H1 (cell line): ENCODE measurements around the gene C1QA. TPM values are rescaled to one million over a fixed set of nuclear protein-coding genes. Genes with fewer than 3 reads are reported as not detected.

ENCODE experiments used
- CTCF ChIA-PET: fragments of 300-600 bp; sonication (Branson Sonifier 250); formaldehyde crosslinking; loops from one replicate; lab custom pipeline; 2021; ENCODE audit not compliant: partially characterized antibody; lab: Charles Lee
- POLR2A ChIA-PET: fragments of 300-600 bp; sonication (Branson Sonifier 250); formaldehyde crosslinking; loops from one replicate; lab custom pipeline; 2021; ENCODE audit warnings: inconsistent platforms; ENCODE audit not compliant: partially characterized antibody; lab: Charles Lee
- DNase-seq, 2 experiments: peaks; one replicate each; pipeline versions ENCODE4 v3.0.0 to v3.0.0-alpha.2; 2010 to 2022; ENCODE audit warnings: low spot score in 2 of 2, low read depth in 1 of 2, mixed read lengths in 1 of 2
- FAIRE-seq: peaks from 2 replicates; lab custom pipeline; 2011; peaks lifted over from hg19 to GRCh38; lab: Jason Lieb, UNC
- H2AFZ ChIP-seq: 2 replicates; pipeline ENCODE4 v1.8.1; 2012; ENCODE audit warnings: low read length, inconsistent platforms
- H2AK5ac ChIP-seq: 2 replicates; pipeline ENCODE4 v1.6.1; 2013; ENCODE audit warnings: low read depth, low read length
- H2BK120ac ChIP-seq: replicated peaks from 2 replicates; pipeline ENCODE3; 2013; ENCODE audit warnings: low read depth, low read length, inconsistent platforms
- H2BK12ac ChIP-seq: 2 replicates; pipeline ENCODE4 v1.6.1; 2013; ENCODE audit warnings: low read depth, low read length
- H2BK15ac ChIP-seq: 2 replicates; pipeline ENCODE4 v1.6.1; 2013; ENCODE audit warnings: low read length
- H2BK20ac ChIP-seq: 2 replicates; pipeline ENCODE4 v1.6.1; 2013; ENCODE audit warnings: low read length
- H2BK5ac ChIP-seq: 2 replicates; pipeline ENCODE4 v1.6.1; 2013; ENCODE audit warnings: low read depth, low read length
- H3K14ac ChIP-seq: 2 replicates; pipeline ENCODE4 v1.6.1; 2013; ENCODE audit warnings: inconsistent platforms; ENCODE audit not compliant: insufficient read length
- H3K18ac ChIP-seq: 2 replicates; pipeline ENCODE4 v1.6.1; 2013; ENCODE audit warnings: low read length; ENCODE audit errors: extremely low read depth
- H3K23ac ChIP-seq: 2 replicates; pipeline ENCODE4 v1.6.1; 2013; ENCODE audit warnings: inconsistent platforms; ENCODE audit not compliant: insufficient read length
- H3K23me2 ChIP-seq: 2 replicates; pipeline ENCODE4 v1.6.1; 2013; ENCODE audit warnings: low read depth, low read length
- H3K27ac ChIP-seq: 2 replicates; pipeline ENCODE4 v1.6.1; 2011; ENCODE audit warnings: low read depth, low read length, inconsistent platforms
- H3K27me3 ChIP-seq, 4 experiments: replicated peaks in 1 of 4; 1 replicate in 1 of 4; 2 replicates in 3 of 4; pipeline versions ENCODE4 v1.6.1 to v1.8.1; 2011 to 2013; ENCODE audit warnings: low read length in 3 of 4, mild to moderate bottlenecking in 3 of 4, inconsistent platforms in 2 of 4, mixed read lengths in 2 of 4, moderate library complexity in 1 of 4; ENCODE audit not compliant: control insufficient read depth in 3 of 4, insufficient read depth in 3 of 4; ENCODE audit errors: extremely low read depth in 1 of 4
- H3K36me3 ChIP-seq, 4 experiments: 2 replicates each; pipeline versions ENCODE4 v1.6.1 to v1.8.1; 2011 to 2013; ENCODE audit warnings: mild to moderate bottlenecking in 4 of 4, low read length in 3 of 4, moderate library complexity in 2 of 4, control low read depth in 1 of 4, inconsistent platforms in 1 of 4; ENCODE audit not compliant: insufficient read depth in 4 of 4, control insufficient read depth in 2 of 4
- H3K4ac ChIP-seq: replicated peaks from 2 replicates; pipeline ENCODE3; 2013; ENCODE audit warnings: low read length, low read depth, mixed read lengths, inconsistent platforms; ENCODE audit not compliant: insufficient read length
- H3K4me1 ChIP-seq, 4 experiments: replicated peaks in 1 of 4; 1 replicate in 1 of 4; 2 replicates in 3 of 4; pipeline versions ENCODE4 v1.6.1 to v1.8.1; 2011 to 2013; ENCODE audit warnings: low read length in 3 of 4, inconsistent platforms in 2 of 4, mixed read lengths in 1 of 4; ENCODE audit not compliant: insufficient read depth in 4 of 4, control insufficient read depth in 3 of 4
- H3K4me2 ChIP-seq, 2 experiments: 2 replicates each; pipeline versions ENCODE4 v1.6.1 to v1.8.1; 2011 to 2013; ENCODE audit warnings: low read depth in 2 of 2, low read length in 2 of 2, control low read depth in 1 of 2, inconsistent platforms in 1 of 2, mild to moderate bottlenecking in 1 of 2; ENCODE audit not compliant: insufficient read depth in 1 of 2
- H3K4me3 ChIP-seq, 4 experiments: fragments of 200-600, 300-600 bp in 1 of 4; sonication (generic), shearing (Covaris generic), sonication (Bioruptor Twin) in 1 of 4; 2 replicates each; pipeline versions ENCODE4 v1.5.1 to v1.8.1; 2011 to 2016; ENCODE audit warnings: low read length in 4 of 4, low read depth in 3 of 4, control low read depth in 2 of 4, inconsistent platforms in 2 of 4, mild to moderate bottlenecking in 2 of 4, mixed read lengths in 1 of 4, moderate library complexity in 1 of 4; ENCODE audit not compliant: insufficient read depth in 2 of 4; ENCODE audit errors: extremely low read depth in 1 of 4
- H3K56ac ChIP-seq: replicated peaks from 2 replicates; pipeline ENCODE3; 2013; ENCODE audit warnings: low read depth, mild to moderate bottlenecking, mixed read lengths, low read length, inconsistent platforms; ENCODE audit not compliant: insufficient read length
- H3K79me1 ChIP-seq: 2 replicates; pipeline ENCODE4 v1.6.1; 2013; ENCODE audit warnings: low read depth, low read length, control low read depth
- H3K79me2 ChIP-seq, 2 experiments: 2 replicates each; pipeline versions ENCODE4 v1.6.1 to v1.8.1; 2012 to 2013; ENCODE audit warnings: low read length in 2 of 2, mild to moderate bottlenecking in 2 of 2, inconsistent platforms in 1 of 2; ENCODE audit not compliant: insufficient read depth in 2 of 2, control insufficient read depth in 1 of 2
- H3K9ac ChIP-seq, 4 experiments: replicated peaks in 1 of 4; 1 replicate in 1 of 4; 2 replicates in 3 of 4; pipeline versions ENCODE4 v1.6.1 to v1.8.1; 2011 to 2013; ENCODE audit warnings: low read depth in 3 of 4, low read length in 3 of 4, control low read depth in 2 of 4, mild to moderate bottlenecking in 2 of 4, moderate library complexity in 2 of 4, inconsistent platforms in 1 of 4; ENCODE audit errors: extremely low read depth in 1 of 4
- H3K9me3 ChIP-seq, 2 experiments: 2 replicates each; pipeline versions ENCODE4 v1.6.1 to v1.8.1; 2012 to 2013; ENCODE audit warnings: mild to moderate bottlenecking in 2 of 2, moderate library complexity in 2 of 2, control low read depth in 1 of 2, inconsistent platforms in 1 of 2, low read depth in 1 of 2, low read length in 1 of 2, mixed read lengths in 1 of 2; ENCODE audit not compliant: insufficient read depth in 2 of 2
- H4K20me1 ChIP-seq, 2 experiments: replicated peaks in 1 of 2; 2 replicates each; pipeline versions ENCODE3 to v1.8.1; 2011 to 2013; ENCODE audit warnings: inconsistent platforms in 2 of 2, low read length in 2 of 2, mild to moderate bottlenecking in 1 of 2; ENCODE audit not compliant: insufficient read depth in 2 of 2, control insufficient read depth in 1 of 2
- H4K5ac ChIP-seq: 2 replicates; pipeline ENCODE4 v1.6.1; 2013; ENCODE audit warnings: low read length, low read depth, mixed read lengths, inconsistent platforms; ENCODE audit not compliant: insufficient read length
- H4K8ac ChIP-seq: 2 replicates; pipeline ENCODE4 v1.8.0; 2013; ENCODE audit warnings: mild to moderate bottlenecking, moderate library complexity, low read length, inconsistent platforms; ENCODE audit not compliant: insufficient read depth; ENCODE audit errors: extremely low read depth
- H4K91ac ChIP-seq: replicated peaks from 2 replicates; pipeline ENCODE3; 2013; ENCODE audit warnings: low read length, mixed read lengths, inconsistent platforms; ENCODE audit not compliant: insufficient read length
- CTCF ChIP-seq, 3 experiments: IDR thresholded peaks; 1 replicate in 2 of 3; 2 replicates in 1 of 3; pipeline versions ENCODE4 v1.5.1 to v1.6.1; 2011; ENCODE audit warnings: low read length in 3 of 3, mild to moderate bottlenecking in 3 of 3, inconsistent platforms in 2 of 3, low read depth in 1 of 3, moderate library complexity in 1 of 3; ENCODE audit not compliant: insufficient read depth in 1 of 3; ENCODE audit errors: control extremely low read depth in 1 of 3
- KDM1A ChIP-seq: fragments of 200-600, 300-600 bp; sonication (generic); IDR thresholded peaks from 2 replicates; pipeline ENCODE4 v1.7.1; 2016; ENCODE audit warnings: mild to moderate bottlenecking, low read length, borderline replicate concordance
- WGBS, 2 experiments: shearing (Covaris generic) in 1 of 2; methylation state at CpG; one replicate each; pipeline versions ENCODE4 v1.1.6 to v1.1.7; 2013 to 2015; ENCODE audit warnings: low lambda C conversion rate in 2 of 2, mixed read lengths in 2 of 2, inconsistent platforms in 1 of 2, low coverage in 1 of 2, missing lambda C conversion rate in 1 of 2; ENCODE audit not compliant: insufficient replicate concordance in 2 of 2, insufficient coverage in 1 of 2, insufficient read length in 1 of 2; ENCODE audit errors: extremely low coverage in 1 of 2, missing lambda C conversion rate in 1 of 2; 5-methylcytosine and 5-hydroxymethylcytosine counted together
- polyA plus RNA-seq, 7 experiments: library from polyadenylated mRNA; depleted of rRNA in 3 of 7; stranded (reverse) in 5 of 7; unstranded in 2 of 7; fragments of >200 nt in 5 of 7; fragments of 200-250 nt in 2 of 7; gene quantifications; 1 replicate in 5 of 7; 2 replicates in 1 of 7; 4 replicates in 1 of 7; pipeline versions ENCODE4 v1.2.1 to v1.2.3, GENCODE V29; 2011 to 2013; ENCODE audit warnings: missing spikeins in 2 of 7, mixed read lengths in 2 of 7
- total RNA-seq: library from RNA; stranded (reverse); fragmentation: NEBNext Ultra II Directional; extraction: Animal tissue kit (Norgen Biotek cat#: 25700); gene quantifications from 2 replicates; pipeline ENCODE4 v1.2.1, GENCODE V29; 2021

Gene C1QA
- total and polyA plus RNA-seq, 2 of the 8 experiments (the other 6 are each of a cell fraction or from before 2014, with no cell fraction given), result not detected

GRCh38 chr1:22658385-22659163, 22.1 kb downstream of the C1QA start:
- H3K23me2 ChIP-seq, result peaks cover 9% of the 10 kb centered on the region; the same call in 1 of the 2 replicates
- no peak overlapping the region for H3K14ac ChIP-seq
- TF ChIP-seq CTCF (IDR thresholded peaks at IDR 0.05; ENCODE audit: control extremely low read depth in 1 of 3, insufficient read depth in 1 of 3, low read depth in 1 of 3, low read length in 3 of 3) (peak in 1 of 3 experiments; percentile 12; a peak in 1 of 4 replicates), KDM1A (no peak)
- 86% methylated on average over 3 of the region's 3 CpGs; no CpG with 5 or more reads in 1 of the 2 experiments for WGBS, 2 experiments
- H2BK20ac ChIP-seq, result no peak overlapping the region
- H4K5ac ChIP-seq, result no peak overlapping the region
- FAIRE-seq, result no peak
- no peaks in the 10 kb centered on the region for H3K79me1 ChIP-seq
- POLR2A ChIA-PET, result no interaction called here
- H2AK5ac ChIP-seq, result no peak overlapping the region
- no peak overlapping the region for H2BK15ac ChIP-seq
- no peak overlapping the region for H4K8ac ChIP-seq
- no peak overlapping the region for H4K91ac ChIP-seq
- H3K4me2 ChIP-seq, result no peak overlapping the region
- no peaks in the 10 kb centered on the region; a peak in 1 of 7 replicates for H3K4me1 ChIP-seq
- no peak overlapping the region for H3K4me3 ChIP-seq
- no peak for DNase-seq
- H3K36me3 ChIP-seq, result no peaks in the 10 kb centered on the region
- no peak overlapping the region for H2BK12ac ChIP-seq
- H2BK120ac ChIP-seq, result no peak overlapping the region
- CTCF ChIA-PET, result interaction anchor here (0.5 to 6.1 kb wide), 5 partner anchors 13 to 270 kb away, joined by 3 to 41 read pairs (median 4); no protein-coding TSS in a partner anchor
- no peak overlapping the region for H3K56ac ChIP-seq
- H3K23ac ChIP-seq, result no peak overlapping the region
- H3K9ac ChIP-seq, result peak overlapping the region in 1 of 4 experiments; percentile 48; a peak in 1 of 7 replicates
- H3K79me2 ChIP-seq, result no peaks in the 10 kb centered on the region
- no peaks in the 10 kb centered on the region for H3K9me3 ChIP-seq
- no peak overlapping the region for H2AFZ ChIP-seq
- no peak overlapping the region for H3K18ac ChIP-seq
- no peak overlapping the region for H3K4ac ChIP-seq
- no peak overlapping the region for H3K27ac ChIP-seq
- peaks cover 0 to 7% of the 10 kb centered on the region in 2 experiments for H4K20me1 ChIP-seq
- no peaks in the 10 kb centered on the region; a peak in 3 of 7 replicates for H3K27me3 ChIP-seq
- no peak overlapping the region for H2BK5ac ChIP-seq
